Measurements from ENCODE around the gene RCVRN.

RCVRN gene

DNA sequence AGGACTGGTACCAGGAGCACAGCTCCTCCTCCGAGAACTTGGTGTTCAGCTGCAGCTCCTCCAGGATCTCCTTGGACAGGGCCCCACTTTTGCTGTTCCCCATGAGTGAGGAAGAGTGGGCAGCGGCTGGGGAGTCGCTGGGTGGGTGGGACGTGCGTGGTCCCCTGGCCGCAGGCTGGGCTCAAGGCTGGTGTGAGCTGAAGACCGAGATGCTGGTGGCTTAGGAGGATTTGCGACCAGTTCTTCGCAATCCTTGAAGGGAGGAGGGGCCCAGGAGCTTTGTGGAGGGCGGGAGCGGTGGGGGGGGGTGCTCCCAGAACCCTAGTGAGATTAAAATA is at the start of gene RCVRN:
RCVRN (minus strand) TSS at position 194 of the 338 bp plus-strand sequence; CDS start at position 103, 91 bp downstream.
- DNase-seq (ENCODE audit: low read depth in 2 of 2), result no peak

DNA sequence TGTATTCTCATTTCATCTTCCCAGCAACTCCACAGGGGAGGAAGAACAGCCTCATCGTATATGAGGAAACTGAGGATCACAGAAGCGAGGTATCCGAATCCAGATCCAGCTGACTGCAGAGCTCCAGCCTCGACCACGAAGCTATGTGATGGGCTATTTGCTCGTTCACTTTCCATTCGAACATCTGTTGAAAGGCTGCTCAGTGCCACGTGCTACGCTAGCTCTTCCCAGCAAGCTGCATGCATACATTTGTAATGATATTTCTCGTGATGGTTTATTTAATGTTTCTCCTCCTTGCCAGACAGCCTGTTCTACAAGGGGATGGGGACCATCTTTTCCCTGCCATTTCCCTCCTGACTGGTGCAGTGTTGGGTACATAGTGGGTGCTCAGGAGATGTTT is 48.4 kb upstream of the RCVRN start:
- DNase-seq (ENCODE audit: low read depth in 2 of 2), result no peak

DNA sequence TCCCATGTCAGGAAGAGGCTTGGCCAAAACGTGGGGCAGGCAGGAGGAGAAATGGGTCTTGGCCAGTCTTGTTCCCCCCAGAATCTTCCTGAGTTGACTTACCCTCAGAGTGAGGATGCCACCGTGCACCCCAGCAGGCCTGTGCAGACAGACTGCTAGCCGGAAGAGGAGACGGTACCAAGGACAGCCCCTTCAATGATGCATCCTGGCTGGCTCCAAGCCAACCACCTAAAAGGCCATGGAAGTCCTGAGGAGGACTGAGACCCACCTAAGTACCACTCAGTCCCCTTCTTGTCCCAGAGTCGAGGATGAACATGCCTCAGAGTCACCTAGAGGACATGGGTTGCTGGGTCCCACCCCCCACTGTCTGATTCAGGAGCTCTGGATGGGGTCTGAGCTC is 46.7 kb upstream of the RCVRN start:
- no peak for DNase-seq (ENCODE audit: low read depth in 2 of 2)

DNA sequence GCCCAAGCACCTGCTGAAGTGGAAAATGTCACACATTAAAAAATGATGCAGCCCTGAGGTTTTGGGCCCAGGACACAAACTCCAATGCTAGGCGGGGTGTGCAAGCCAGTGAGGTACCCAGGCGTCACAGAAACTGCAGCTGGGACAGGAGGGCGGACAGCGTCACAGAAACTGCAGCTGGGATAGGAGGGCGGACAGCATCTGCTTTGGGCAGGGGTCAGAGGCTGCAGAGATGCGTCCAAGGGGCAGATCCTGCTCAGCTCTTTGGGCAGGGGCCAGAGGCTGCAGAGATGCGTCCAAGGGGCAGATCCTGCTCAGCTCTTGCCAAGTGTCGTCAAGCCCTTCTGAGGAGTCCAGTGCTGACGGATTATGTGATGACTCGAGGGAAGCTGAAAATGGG is 43.9 kb upstream of the RCVRN start:
- no peak for DNase-seq (ENCODE audit: low read depth in 2 of 2)

DNA sequence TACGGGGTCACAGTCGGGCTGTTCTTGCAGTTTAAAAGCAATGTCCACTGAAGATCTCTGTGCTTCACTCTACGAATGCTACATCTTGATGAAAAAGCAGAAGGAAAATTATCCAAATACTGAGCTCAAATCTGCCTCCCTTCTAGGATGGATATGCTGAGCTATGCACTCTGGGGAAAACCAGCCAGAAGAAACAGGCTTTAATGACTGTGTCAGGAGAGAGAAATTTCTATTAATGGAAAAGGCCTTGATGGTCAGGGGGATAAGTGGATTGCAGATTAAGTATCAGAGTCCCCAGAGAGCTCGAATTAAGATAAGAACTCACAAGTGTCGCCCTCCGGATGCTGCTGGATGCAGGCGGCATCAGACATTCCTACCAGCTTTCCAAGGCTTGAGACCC is 39.6 kb upstream of the RCVRN start:
- DNase-seq (ENCODE audit: low read depth in 2 of 2), result no peak

DNA sequence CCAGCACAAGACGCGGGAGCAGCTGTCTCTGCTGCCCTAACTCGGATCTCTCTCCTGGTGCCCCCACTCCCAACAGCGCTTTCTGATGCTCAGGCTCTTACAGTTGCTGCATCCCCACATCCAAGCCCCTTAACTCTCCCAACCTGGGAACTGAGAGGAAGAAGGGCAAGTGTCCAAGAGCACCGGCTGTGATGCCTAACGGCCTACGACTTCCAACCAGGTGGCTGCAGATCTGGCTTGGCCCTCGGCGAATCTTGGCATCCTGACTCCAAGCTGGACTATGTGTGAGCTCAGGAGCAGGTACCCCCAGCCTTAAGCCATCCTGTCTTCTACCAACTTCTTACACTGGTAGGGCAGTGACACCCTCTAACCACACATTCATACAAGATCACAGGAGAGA is 38.3 kb upstream of the RCVRN start:
- DNase-seq (ENCODE audit: low read depth in 2 of 2), result no peak

DNA sequence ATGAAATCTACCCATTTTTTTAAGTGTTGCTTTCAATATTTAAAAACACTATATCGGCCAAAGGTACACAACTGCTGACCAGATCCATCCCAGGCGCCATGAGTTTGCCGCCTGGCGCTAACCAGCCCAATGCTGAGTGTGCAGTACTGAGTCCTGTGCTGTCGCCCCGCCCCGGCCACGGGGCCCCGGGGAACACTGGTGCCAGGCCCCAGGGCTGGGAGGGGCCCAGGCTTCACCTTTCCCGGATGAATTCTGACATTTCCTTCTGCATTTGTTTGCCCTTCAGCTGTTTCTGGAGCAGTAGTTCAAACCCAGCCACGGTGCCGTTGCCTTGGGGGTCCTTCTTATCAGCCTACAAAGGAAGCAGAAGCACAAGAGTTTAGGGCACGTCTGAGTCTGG is 37.8 kb upstream of the RCVRN start:
- DNase-seq (ENCODE audit: low read depth in 2 of 2), result no peak

DNA sequence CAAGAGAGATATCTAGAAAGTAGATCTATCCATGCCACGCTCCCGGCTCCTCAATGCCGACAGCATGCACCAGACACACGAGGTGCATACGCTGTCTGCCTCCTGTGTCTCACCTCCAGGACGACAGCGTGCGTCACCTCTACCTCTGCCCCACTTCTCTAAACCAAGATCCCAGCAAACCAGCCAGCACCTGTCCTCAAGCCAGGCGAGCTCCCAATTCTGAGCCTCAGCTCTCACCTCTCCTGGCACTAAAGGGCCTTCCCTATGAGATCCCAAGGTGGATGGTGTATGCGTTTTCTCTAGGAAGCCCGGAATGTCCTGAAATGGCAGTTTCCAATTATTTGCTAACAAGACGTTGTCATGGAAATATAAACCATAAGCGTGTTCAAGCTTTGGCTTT is 36.2 kb upstream of the RCVRN start:
- no peak for DNase-seq (ENCODE audit: low read depth in 2 of 2)

DNA sequence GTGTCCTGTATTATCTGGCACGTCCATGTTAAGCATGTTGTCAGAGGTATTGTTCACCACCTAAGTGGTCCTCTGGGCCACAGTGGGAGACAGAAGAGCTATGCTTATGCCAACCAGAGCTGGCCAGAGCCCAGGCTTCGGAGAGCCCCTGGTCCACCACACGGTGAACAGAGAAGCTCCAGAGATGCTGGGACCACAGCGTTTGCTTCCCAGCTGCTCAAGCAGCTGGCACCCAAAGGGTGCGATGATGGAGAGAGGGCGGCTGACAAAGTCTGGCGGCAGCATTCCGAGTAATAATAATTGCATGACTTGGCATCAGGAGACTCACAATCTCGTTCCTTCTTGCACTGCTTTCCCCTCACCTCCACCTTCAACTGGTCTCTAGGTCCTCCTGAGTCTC is 35.8 kb upstream of the RCVRN start:
- no peak for DNase-seq (ENCODE audit: low read depth in 2 of 2)

DNA sequence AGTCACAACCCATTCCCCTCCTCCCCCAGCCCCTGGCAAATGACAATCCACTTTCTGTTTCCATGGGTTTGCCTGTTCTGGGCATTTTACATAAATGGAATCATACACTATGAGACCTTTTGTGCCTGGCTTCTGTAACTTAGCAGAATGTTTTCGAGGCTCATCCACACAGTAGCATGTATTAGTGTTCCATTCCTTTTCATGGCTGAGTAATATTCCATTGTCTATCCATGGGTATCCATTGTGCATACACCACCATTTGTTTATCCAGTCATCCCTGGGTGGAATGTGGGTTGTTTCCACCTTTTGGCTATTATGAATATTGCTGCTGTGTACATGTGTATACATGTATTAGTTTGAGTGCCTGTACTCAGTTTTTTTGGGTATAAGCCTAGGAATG is 33.7 kb upstream of the RCVRN start:
- no peak for DNase-seq (ENCODE audit: low read depth in 2 of 2)

DNA sequence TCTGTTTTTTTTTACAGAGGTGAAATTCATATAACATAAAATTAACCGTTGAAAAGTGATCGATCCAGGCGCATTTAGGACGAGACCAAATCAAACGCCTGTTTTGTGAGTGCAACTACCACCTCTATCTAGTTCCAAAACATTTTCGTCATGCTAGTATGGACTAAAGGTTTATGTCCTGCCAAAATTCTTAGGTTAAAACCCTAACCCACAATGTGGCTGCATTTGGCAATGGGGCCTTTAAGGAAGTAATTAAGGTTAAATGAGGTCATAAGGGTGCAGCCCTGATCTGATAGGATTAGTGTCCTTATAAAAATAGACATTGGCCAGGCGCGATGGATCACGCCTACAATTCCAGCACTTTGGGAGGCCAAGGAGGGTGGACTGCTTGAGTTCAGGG is 32.8 kb upstream of the RCVRN start:
- no peak for DNase-seq (ENCODE audit: low read depth in 2 of 2)

DNA sequence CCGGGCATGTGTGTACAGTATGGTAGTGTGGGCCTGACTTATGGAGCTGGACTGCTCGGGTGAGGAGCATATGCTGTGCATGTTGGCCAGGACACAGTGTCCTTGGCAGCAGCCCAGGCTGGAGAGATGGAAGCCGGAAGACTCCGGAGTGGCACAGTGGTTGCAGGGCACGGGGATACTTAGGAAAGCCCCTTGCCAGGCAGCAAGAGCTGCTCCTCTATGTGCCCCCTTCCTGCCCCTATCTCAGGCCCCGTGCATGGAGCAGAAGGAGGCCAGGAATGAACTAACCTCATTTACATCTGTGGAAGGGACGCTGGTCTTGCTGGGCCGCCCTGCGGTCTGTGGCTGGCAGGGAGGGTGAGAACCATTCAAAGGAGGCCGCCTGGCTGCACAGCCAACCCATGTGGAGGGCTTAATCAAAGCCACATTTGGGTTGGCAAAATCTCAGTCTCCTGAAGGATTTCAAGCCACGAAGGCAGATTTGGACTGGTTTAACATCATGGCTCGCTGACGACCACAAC is 32.2 kb upstream of the RCVRN start:
- peak; percentile 50 to 56 for DNase-seq (ENCODE audit: low read depth in 2 of 2)

DNA sequence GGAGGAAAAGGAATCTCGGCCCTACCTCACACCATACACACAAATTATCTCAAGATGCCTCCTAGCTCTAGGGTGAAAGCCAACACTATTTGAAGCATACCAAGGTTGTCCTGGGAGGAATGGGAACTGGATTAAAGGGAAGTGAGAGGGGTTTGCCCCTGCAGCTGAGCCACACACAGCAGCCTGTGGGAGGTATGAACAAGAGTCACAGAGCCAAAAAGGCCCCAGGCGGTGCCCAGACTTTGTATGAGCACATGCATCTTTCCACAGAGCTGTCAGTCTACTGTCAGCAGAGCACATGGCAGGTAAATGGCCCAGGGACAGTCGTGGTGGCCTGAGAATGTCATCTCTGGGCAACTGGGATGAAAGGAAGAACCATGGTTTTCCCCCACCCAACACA is 31.0 kb upstream of the RCVRN start:
- no peak for DNase-seq (ENCODE audit: low read depth in 2 of 2)

DNA sequence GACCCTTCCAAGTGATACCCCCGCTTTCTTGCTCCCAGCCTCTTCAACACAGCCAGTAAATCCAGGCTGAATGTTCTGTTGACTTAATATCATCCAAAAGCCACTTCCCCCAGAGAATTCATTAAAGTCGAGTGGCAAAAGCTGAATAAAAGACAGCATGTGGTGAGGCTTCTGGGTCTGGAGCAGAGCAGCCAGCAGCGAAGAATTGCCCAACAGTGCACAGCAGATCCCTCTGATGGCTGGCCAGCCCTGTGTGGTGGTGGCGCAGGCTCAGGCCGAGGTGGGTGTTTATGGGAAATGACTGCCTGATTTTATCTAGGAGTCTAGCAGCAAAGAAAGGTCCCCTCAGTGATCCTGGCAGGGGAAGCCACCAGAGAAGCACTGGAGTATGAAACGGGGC is 30.3 kb upstream of the RCVRN start:
- DNase-seq (ENCODE audit: low read depth in 2 of 2), result no peak

DNA sequence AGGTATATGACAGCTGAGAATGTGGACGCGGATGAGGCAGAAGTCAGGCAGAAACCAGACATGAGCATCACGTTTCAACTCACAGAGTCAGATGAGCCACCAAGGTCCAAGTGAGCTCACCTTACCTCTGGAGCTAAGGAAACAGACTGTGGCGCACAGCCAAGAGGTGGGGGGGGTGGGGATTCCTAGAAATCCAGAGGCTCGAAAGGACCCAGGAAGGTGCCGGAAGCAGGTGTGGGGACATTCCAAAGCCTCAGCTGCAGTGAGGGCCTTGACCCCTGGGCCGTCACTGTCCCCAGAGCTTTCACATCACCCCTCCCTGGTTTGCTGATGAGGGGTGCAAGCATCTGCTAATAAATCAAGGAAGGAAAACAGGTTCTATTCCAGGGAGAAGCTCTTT is 29.3 kb upstream of the RCVRN start:
- DNase-seq (ENCODE audit: low read depth in 2 of 2), result no peak

DNA sequence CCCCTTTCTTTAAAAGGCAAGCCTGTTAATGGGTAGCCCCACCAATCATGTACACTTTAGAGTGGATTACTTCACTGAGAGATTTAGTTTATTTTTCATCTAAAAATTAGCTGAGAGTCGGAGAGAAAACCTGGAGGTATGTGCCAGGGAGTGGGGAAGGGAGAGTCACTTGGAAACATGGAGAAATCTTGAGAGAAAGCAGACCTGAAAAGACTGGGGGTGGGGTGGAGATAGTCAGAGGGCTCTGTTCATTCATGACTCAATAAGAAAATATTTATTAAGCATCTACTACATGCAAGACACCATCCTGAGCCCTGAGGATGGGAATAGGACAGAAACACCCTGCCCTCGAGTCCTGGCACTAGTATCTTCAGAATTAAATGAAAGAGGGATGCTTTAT is 27.4 kb upstream of the RCVRN start:
- DNase-seq (ENCODE audit: low read depth in 2 of 2), result no peak

DNA sequence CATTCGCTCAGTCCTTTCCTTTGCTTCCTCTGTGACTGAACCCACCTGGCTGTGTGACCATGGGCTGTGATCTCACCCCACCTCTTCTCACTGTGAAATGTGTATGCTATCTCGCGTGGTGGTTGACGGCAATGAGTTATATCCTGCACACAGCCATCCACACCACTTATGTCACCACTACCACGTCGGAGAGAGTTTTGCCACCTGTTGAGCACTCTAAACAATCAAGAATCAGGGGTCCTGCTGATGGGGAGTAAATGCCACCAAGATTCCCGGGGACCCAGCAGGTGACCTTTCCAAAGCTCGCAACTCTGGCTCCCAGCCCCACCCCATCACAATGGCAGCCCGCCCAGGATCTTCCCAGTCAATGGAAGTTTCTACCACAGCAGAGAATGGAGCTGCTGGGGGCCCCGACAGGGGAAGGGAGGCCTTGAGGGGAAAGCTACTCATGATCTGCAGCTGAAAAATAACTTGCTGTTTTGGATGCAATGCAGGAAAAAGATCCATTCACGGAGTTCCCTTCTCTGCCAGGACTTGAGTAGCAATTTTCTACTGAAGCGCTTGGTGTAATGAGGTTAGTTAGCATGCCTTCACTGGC is 26.2 kb upstream of the RCVRN start:
- no peak for DNase-seq (ENCODE audit: low read depth in 2 of 2)

DNA sequence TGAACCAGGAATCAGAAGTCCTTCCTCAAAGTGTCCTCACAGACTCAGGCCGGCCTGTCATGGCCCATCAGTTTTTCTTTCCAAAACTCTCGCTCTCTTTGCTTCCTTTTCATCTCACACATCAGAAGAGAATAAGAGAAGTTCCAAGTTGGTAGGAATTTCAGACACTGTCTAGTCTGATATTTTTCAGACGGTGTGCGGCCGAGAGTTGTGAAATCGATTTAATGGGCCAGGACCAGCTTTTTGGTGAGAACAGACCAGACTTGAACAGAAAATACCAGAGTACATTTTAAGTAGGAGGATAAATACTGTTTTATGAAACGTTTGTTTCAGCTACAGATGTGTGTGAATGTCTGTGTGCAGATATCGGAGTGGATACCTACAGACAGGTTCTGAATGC is 24.8 kb upstream of the RCVRN start:
- DNase-seq (ENCODE audit: low read depth in 2 of 2), result no peak

DNA sequence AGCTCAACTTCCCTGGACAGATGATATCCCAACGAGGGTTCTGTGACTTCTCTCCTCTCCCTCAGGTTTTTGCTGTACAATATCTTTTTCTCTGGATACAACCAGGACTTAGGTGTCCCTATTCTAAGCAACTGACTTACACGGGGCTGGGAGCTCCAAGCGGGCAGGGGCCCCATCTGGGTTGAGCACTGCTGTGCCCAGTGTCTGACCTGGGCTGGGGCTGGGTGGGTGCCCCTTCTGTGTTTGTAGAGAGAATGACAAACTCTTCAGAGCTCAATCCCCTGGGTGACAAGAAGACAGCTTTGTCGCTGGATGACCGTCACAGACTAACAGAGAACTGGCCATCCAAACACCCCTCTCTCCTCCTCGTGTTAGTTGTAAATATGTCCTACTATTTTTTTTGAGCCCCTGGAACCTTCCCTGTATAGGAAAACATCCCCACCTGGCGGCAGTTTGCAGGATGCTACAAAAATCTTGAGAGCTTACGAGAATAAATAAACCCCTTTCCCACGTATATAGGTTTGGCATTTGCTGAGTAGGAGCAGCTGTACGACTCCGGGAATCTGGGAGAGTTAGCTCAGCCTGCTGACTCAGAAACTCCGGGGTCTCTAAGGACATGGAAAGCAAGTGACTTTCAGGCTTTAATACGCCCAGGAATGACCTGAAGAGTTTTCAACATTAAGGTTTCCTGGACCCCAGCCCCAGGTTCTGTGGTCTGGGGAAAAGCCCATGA is 23.7 kb upstream of the RCVRN start:
- peak; percentile 71 to 75 for DNase-seq (ENCODE audit: low read depth in 2 of 2)

DNA sequence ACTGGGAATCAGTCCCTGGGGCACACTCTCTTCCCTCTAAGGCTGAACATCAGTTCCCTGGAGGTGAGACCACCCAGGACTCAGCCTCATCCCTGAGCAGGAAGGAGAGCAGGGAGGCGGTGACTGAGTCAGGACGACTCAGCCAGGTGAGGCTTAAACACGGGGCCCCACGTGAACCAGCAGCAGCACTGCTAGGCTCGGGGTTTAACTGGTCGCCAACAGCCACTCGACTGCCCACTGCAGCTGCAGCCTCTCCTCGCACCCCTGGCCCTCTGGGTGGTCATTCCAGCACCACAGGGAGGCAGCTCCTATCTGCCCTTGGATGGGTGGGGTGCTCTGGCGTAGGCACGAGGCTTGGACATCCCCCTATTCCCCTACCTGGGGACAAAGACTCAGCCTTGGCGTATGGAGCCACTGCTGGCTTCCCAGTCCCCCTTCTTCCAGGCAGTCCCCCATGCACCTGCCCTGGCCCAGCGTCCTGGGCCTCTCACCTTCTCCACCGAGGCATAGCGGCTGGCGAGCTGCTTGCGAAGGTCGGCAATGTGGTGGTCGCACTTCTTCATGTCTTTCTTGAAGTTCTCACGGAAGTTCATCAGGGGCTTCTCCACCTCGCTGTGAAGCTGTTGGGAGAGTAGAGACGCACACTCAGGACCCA is 21.2 kb upstream of the RCVRN start:
- no peak for DNase-seq (ENCODE audit: low read depth in 2 of 2)

DNA sequence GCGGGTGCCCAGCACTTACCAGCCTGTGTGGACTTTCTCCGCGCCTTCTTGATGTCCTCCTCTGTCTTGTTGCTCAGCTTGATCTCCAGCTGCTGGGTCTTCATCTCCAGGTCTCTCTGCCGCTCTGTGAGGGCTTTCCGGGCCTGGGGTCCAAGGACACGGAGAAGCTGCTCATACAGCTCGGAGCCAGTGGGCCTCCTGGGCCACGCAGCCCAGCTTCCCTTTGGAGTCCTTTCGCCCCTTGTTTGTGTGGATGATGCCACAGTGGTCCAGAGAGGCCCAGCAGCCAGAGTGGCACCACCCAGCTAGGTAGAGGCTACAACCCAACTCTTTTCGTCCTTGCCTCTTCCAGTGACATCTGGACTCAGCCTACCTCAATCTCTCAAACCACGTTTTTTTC is 20.4 kb upstream of the RCVRN start:
- DNase-seq (ENCODE audit: low read depth in 2 of 2), result no peak

DNA sequence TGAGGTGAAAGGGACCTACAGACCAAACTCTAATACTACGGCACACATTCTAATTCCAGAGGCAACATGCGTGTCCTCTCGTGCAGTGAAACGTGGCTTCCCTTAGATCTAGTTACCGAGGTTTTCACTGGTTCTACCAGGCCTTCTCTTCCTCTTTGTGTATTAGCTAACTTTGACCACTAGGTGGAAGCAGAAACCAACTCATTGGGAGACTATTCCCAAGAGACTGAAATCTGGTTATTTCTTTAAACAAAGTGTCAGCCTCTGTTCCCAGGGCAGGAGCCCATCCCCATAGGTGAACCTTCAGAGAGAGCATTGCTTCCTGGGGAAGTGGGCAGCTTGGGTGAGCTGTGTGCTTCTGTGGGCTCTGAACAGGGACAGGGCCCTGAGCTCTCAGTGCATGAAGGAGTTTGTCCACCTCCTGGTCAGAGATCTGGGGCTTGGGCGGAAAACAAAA is 19.7 kb upstream of the RCVRN start:
- DNase-seq (ENCODE audit: low read depth in 2 of 2), result peak; percentile 50 to 51
